SU-DHL-6 (cell line): ENCODE results near the gene KIF1A.

Experiments used
- H2AFZ ChIP-seq: fragments of 200-600 bp; sonication (generic); 2 replicates; pipeline ENCODE4 v1.6.1; 2014; ENCODE audit warnings: low read depth, mild to moderate bottlenecking, moderate library complexity, mixed read lengths, antibody characterized with exemption, low read length; ENCODE audit not compliant: severe bottlenecking
- H3F3A ChIP-seq: fragments of 200-600 bp; shearing (Covaris generic); 2 replicates; pipeline ENCODE4 v1.6.0; 2016; ENCODE audit warnings: antibody characterized with exemption, mild to moderate bottlenecking; ENCODE audit not compliant: insufficient read depth
- H3K27ac ChIP-seq: fragments of 200-600 bp; sonication (generic); 2 replicates; pipeline ENCODE4 v1.5.1; 2016; ENCODE audit warnings: low read depth, mild to moderate bottlenecking, low read length, moderate library complexity, mixed read lengths
- H3K27me3 ChIP-seq: fragments of 200-600 bp; sonication (generic), shearing (Covaris generic); 2 replicates; pipeline ENCODE4 v1.6.0; 2014; ENCODE audit warnings: mild to moderate bottlenecking, low read length
- H3K36me3 ChIP-seq: fragments of 200-600 bp; sonication (generic); 2 replicates; pipeline ENCODE4 v1.6.1; 2014; ENCODE audit warnings: mild to moderate bottlenecking, low read length, mixed read lengths
- H3K4me2 ChIP-seq: fragments of 300-600, 200-600 bp; shearing (Covaris generic), sonication (generic); 2 replicates; pipeline ENCODE4 v1.6.0; 2014; ENCODE audit warnings: low read length, low read depth, mild to moderate bottlenecking; ENCODE audit not compliant: poor library complexity, severe bottlenecking
- H3K4me3 ChIP-seq: fragments of 200-600 bp; sonication (generic); 2 replicates; pipeline ENCODE4 v1.5.1; 2014; ENCODE audit warnings: antibody characterized with exemption, low read length, mild to moderate bottlenecking, mixed read lengths; ENCODE audit not compliant: insufficient read depth, poor library complexity, severe bottlenecking
- H3K79me2 ChIP-seq: fragments of 200-600 bp; sonication (generic); 2 replicates; pipeline ENCODE4 v1.6.1; 2014; ENCODE audit warnings: mild to moderate bottlenecking, low read length, moderate library complexity; ENCODE audit not compliant: insufficient read depth
- H3K9ac ChIP-seq: fragments of 200-600 bp; sonication (generic); 2 replicates; pipeline ENCODE4 v1.7.0; 2014; ENCODE audit warnings: mild to moderate bottlenecking, low read length
- H3K9me2 ChIP-seq: fragments of 200-600 bp; sonication (generic); replicated peaks from 2 replicates; pipeline ENCODE4 v1.6.1; 2014; ENCODE audit warnings: low read length; ENCODE audit not compliant: insufficient read depth
- H3K9me3 ChIP-seq: fragments of 200-600 bp; sonication (generic); 2 replicates; pipeline ENCODE4 v1.6.1; 2014; ENCODE audit warnings: low read length, mixed read lengths; ENCODE audit not compliant: insufficient read depth
- H4K20me1 ChIP-seq: fragments of 200-600 bp; sonication (generic); 2 replicates; pipeline ENCODE4 v1.6.1; 2014; ENCODE audit warnings: low read depth, mild to moderate bottlenecking, antibody characterized with exemption, low read length, moderate library complexity, mixed read lengths
- EZH2phosphoT487 ChIP-seq: fragments of 200-600 bp; sonication (generic), shearing (Covaris generic); conservative IDR thresholded peaks from 2 replicates; pipeline ENCODE4 v1.6.1; 2018; ENCODE audit warnings: mild to moderate bottlenecking, antibody characterized with exemption, low read length, moderate library complexity, mixed read lengths
- TF ChIP-seq, protein P1 (sequence below): fragments of 200-600 bp; sonication (generic); IDR thresholded peaks from one replicate; pipeline ENCODE4 v1.5.1; 2017; ENCODE audit warnings: antibody characterized with exemption, mild to moderate bottlenecking, low read length, moderate library complexity; ENCODE audit not compliant: insufficient read depth, poor library complexity, severe bottlenecking

The KIF1A gene

DNA sequence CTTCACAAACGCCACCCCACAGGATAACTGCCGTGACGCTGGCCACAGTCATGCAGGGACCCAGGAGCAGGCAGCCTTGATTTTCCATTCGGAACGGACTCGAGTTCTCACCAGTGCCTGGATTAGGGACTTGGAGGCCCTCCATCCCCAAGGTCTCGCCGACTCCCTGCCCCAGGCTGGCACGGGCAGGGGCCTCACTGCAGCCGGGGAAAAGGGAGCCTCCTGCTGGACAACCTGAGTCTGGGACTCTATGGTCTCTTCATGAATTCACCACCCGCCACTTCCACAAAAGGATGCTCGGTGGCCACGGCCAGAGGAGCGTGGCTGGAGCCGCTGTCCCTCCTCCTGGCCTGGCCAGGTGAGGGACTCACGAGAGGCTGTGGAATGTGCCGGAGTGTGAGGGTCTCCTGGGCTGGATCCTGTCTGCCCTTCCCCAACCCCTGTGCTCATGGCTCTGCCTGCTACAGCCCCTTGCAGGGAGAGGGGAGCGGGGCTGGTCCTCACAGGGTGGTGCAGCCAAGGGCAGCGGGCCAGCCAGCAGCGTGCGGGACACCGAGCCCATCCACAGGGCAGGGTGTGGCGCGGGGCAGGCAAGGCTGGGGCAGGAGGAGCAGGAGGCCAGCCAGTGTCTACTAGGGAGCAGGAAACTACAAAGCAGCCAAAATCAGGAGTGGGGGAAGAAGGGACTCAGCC, 86.1 kb downstream of the KIF1A start:
- TF ChIP-seq EZH2phosphoT487, result no peak
- TF ChIP-seq, protein P1, sequence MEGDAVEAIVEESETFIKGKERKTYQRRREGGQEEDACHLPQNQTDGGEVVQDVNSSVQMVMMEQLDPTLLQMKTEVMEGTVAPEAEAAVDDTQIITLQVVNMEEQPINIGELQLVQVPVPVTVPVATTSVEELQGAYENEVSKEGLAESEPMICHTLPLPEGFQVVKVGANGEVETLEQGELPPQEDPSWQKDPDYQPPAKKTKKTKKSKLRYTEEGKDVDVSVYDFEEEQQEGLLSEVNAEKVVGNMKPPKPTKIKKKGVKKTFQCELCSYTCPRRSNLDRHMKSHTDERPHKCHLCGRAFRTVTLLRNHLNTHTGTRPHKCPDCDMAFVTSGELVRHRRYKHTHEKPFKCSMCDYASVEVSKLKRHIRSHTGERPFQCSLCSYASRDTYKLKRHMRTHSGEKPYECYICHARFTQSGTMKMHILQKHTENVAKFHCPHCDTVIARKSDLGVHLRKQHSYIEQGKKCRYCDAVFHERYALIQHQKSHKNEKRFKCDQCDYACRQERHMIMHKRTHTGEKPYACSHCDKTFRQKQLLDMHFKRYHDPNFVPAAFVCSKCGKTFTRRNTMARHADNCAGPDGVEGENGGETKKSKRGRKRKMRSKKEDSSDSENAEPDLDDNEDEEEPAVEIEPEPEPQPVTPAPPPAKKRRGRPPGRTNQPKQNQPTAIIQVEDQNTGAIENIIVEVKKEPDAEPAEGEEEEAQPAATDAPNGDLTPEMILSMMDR, result peak; percentile 15
- H3K4me2 ChIP-seq, result no peak overlapping the region

DNA sequence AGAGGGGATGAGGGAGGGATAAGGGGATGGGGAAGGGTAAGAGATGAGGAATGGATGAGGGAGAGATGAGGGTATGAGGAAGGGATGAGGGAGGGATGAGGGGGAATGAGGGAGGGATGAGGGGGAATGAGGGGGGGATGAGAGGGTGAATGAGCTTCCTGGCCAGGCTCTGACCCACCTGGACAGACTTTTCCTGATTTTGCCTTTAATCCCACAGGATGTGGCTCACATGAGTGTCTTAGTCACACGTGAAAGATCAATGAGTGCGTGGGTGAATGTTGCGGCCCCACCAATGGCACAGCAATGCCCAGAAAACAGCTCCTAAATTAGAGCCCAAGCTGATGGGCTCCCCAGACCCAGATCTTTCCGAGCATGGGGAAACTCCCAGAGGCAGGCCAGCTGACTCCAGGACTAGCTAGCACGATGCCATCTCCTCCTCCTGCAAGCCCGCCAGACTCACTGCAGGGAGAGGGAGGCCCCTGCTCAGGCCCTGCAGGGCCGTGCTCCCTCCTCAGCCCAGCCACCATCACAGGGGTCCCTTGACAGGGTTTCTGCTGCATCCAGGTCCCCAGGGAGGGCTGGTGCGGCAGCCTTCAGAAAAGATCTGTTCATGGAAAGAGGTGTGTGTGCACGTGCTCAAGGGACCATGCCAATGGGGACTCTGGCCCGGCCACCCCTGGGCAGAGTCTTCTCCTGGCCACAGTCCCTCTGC, 87.0 kb downstream of the KIF1A start:
- Histone ChIP-seq H3K9me2 (no peaks in the 10 kb centered on the region), H3K27ac (no peak overlapping the region), H3K79me2 (no peaks in the 10 kb centered on the region), H4K20me1 (no peaks in the 10 kb centered on the region), H3K4me2 (no peak overlapping the region), H3K4me3 (no peak overlapping the region), H3K36me3 (no peaks in the 10 kb centered on the region), H2AFZ (no peak overlapping the region), H3F3A (no peaks in the 10 kb centered on the region), H3K9me3 (no peaks in the 10 kb centered on the region), H3K27me3 (no peaks in the 10 kb centered on the region), H3K9ac (no peak overlapping the region)
- TF ChIP-seq, protein P1, result no peak
- no peak for TF ChIP-seq EZH2phosphoT487

More for the DNA sequence above, 86.1 kb downstream of the KIF1A start:
- Histone ChIP-seq H3K9ac (no peak overlapping the region), H3K9me3 (no peaks in the 10 kb centered on the region), H3K36me3 (no peaks in the 10 kb centered on the region), H3F3A (no peaks in the 10 kb centered on the region), H3K27ac (no peak overlapping the region), H4K20me1 (no peaks in the 10 kb centered on the region), H3K27me3 (no peaks in the 10 kb centered on the region), H2AFZ (no peak overlapping the region), H3K79me2 (no peaks in the 10 kb centered on the region), H3K4me3 (no peak overlapping the region), H3K9me2 (no peaks in the 10 kb centered on the region)

DNA sequence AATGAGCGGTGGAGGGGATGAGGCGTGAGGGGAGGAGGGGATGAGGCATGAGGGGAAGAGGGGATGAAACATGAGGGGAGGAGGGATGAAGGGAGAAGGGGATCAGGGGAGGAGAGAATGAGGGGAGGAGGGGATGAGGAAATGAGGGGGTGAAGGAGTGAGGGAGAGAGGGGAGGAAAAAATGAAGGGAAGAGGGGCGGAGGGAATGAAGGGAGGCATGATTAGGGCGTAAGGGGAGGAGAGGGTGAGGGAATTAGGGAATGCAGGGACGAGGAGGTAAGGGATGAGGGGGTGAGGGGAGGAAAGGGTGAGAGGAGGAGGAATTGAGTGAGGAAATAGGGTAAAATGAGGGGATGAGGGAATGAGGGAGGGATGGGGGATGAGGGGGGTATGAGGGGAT, 87.8 kb downstream of the KIF1A start:
- H3K27ac ChIP-seq, result no peak overlapping the region
- H3K36me3 ChIP-seq, result no peaks in the 10 kb centered on the region
- no peak overlapping the region for H3K9ac ChIP-seq
- no peaks in the 10 kb centered on the region for H3K27me3 ChIP-seq
- no peaks in the 10 kb centered on the region for H3F3A ChIP-seq
- H3K9me2 ChIP-seq, result no peaks in the 10 kb centered on the region
- TF ChIP-seq EZH2phosphoT487, result no peak
- TF ChIP-seq, protein P1, result no peak
- no peak overlapping the region for H3K4me2 ChIP-seq
- no peaks in the 10 kb centered on the region for H3K79me2 ChIP-seq
- no peak overlapping the region for H3K4me3 ChIP-seq
- no peaks in the 10 kb centered on the region for H4K20me1 ChIP-seq
- H2AFZ ChIP-seq, result no peak overlapping the region
- no peaks in the 10 kb centered on the region for H3K9me3 ChIP-seq
